Smooth muscle cell (in vitro differentiated cells): ENCODE data around the gene PRR29. TPM values are rescaled to one million over a fixed set of nuclear protein-coding genes. Genes with fewer than 3 reads are reported as not detected.
"Not testable (repeated sequence)": the region's sequence is repeated elsewhere in the genome, so short reads cannot be mapped to it uniquely, and the experiment has no call there.

Experiments used
- DNase-seq: peaks from one replicate; lab custom pipeline; 2025; ENCODE audit not compliant: unreplicated experiment; lab: John Stamatoyannopoulos, UW
- H2AFZ ChIP-seq: fragments of 200-600 bp; sonication (generic); 2 replicates; pipeline ENCODE4 v1.6.0; 2016; ENCODE audit warnings: antibody characterized with exemption, low read depth, mild to moderate bottlenecking
- H3F3A ChIP-seq: fragments of 200-600 bp; sonication (generic); 2 replicates; pipeline ENCODE4 v1.6.0; 2017; ENCODE audit warnings: antibody characterized with exemption, low read depth
- H3K27ac ChIP-seq: fragments of 200-600 bp; sonication (generic); 2 replicates; pipeline ENCODE4 v1.5.1; 2016; ENCODE audit warnings: low read depth, mild to moderate bottlenecking
- H3K27me3 ChIP-seq: fragments of 200-600 bp; sonication (generic); 2 replicates; pipeline ENCODE4 v1.6.1; 2016; ENCODE audit warnings: low read depth, mild to moderate bottlenecking
- H3K36me3 ChIP-seq: fragments of 200-600 bp; sonication (generic); 2 replicates; pipeline ENCODE4 v1.5.1; 2016; ENCODE audit warnings: low read depth
- H3K4me1 ChIP-seq: fragments of 200-600 bp; sonication (generic); 2 replicates; pipeline ENCODE4 v1.5.1; 2016; ENCODE audit warnings: low read depth
- H3K4me2 ChIP-seq: fragments of 200-600 bp; sonication (generic); 2 replicates; pipeline ENCODE4 v1.6.0; 2016; ENCODE audit warnings: mild to moderate bottlenecking
- H3K4me3 ChIP-seq: fragments of 200-600 bp; sonication (generic); 2 replicates; pipeline ENCODE4 v1.5.1; 2016; ENCODE audit warnings: mild to moderate bottlenecking
- H3K79me2 ChIP-seq: fragments of 200-600 bp; sonication (generic); 2 replicates; pipeline ENCODE4 v1.6.0; 2016; ENCODE audit warnings: low read depth, mild to moderate bottlenecking
- H3K9ac ChIP-seq: fragments of 200-600 bp; sonication (generic); 2 replicates; pipeline ENCODE4 v1.6.0; 2016; ENCODE audit warnings: low read depth
- H3K9me3 ChIP-seq: fragments of 200-600 bp; sonication (generic); replicated peaks from 2 replicates; pipeline ENCODE4 v1.5.1; 2016; ENCODE audit warnings: low read depth
- H4K20me1 ChIP-seq: fragments of 200-600 bp; sonication (generic); 2 replicates; pipeline ENCODE4 v1.6.0; 2016; ENCODE audit warnings: low read depth
- WGBS: methylation state at CpG from one replicate; pipeline ENCODE4 v1.1.7; 2016; ENCODE audit warnings: low lambda C conversion rate; 5-methylcytosine and 5-hydroxymethylcytosine counted together
- polyA plus RNA-seq: library from polyadenylated mRNA; unstranded; fragments of >200 nt; fragmentation: Nextera tagmentation; extraction: Ambion mirVana; gene quantifications from 2 replicates; pipeline ENCODE4 v1.2.1, GENCODE V29; 2016
- total RNA-seq: library from RNA; depleted of rRNA; stranded (reverse); fragments of >200 nt; gene quantifications from 2 replicates; pipeline ENCODE4 v1.2.3, GENCODE V29; 2014
- TF ChIP-seq, protein P1 (sequence below): fragments of 200-600 bp; sonication (generic); IDR thresholded peaks from 2 replicates; pipeline ENCODE4 v1.5.1; 2017; ENCODE audit warnings: borderline replicate concordance, mild to moderate bottlenecking, antibody characterized with exemption; ENCODE audit not compliant: insufficient read depth, poor library complexity, severe bottlenecking

Gene PRR29
- total and polyA plus RNA-seq, 2 experiments from 2014 or later: 0.58 TPM; not detected in 1

DNA sequence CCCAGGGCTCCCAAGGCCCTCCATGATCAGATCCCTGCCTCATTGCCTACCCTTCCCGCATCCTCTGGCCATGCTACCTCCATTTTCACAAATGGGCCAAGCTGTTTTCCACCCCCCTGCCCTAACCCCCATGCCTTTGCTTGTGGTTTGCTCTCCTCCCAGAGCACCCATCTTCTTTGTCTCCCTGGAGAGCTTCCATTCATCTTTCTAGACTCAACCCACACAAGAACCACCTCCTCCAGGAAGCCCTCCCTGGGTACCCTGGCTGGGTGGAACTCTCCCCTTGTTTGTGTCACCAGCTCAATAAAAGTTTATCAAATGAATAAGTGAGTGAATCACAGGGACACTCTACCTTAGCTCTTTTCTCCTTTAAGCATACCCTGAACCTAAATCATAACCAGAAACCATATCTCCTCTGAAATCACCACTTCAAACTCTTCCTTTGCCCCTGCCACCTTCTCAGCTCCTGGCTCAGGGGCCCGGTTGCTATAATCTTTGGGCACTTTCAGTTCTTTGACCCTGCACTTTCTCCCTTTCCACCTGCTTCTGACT is 22.5 kb upstream of the PRR29 start:
- H3K4me2 ChIP-seq: no peak overlapping the region
- no peak overlapping the region for H3K9ac ChIP-seq
- H3K4me3 ChIP-seq: no peak overlapping the region
- H4K20me1 ChIP-seq: no peaks in the 10 kb centered on the region
- H3K4me1 ChIP-seq: no peaks in the 10 kb centered on the region
- H3F3A ChIP-seq: no peaks in the 10 kb centered on the region
- H3K9me3 ChIP-seq: no peaks in the 10 kb centered on the region
- no peak overlapping the region for H3K27ac ChIP-seq
- peaks cover 4% of the 10 kb centered on the region for H3K27me3 ChIP-seq
- H2AFZ ChIP-seq: no peak overlapping the region
- 89% methylated on average over 2 of the region's 2 CpGs for WGBS
- no peaks in the 10 kb centered on the region for H3K79me2 ChIP-seq
- no peaks in the 10 kb centered on the region for H3K36me3 ChIP-seq
- DNase-seq: no peak
- TF ChIP-seq, protein P1, sequence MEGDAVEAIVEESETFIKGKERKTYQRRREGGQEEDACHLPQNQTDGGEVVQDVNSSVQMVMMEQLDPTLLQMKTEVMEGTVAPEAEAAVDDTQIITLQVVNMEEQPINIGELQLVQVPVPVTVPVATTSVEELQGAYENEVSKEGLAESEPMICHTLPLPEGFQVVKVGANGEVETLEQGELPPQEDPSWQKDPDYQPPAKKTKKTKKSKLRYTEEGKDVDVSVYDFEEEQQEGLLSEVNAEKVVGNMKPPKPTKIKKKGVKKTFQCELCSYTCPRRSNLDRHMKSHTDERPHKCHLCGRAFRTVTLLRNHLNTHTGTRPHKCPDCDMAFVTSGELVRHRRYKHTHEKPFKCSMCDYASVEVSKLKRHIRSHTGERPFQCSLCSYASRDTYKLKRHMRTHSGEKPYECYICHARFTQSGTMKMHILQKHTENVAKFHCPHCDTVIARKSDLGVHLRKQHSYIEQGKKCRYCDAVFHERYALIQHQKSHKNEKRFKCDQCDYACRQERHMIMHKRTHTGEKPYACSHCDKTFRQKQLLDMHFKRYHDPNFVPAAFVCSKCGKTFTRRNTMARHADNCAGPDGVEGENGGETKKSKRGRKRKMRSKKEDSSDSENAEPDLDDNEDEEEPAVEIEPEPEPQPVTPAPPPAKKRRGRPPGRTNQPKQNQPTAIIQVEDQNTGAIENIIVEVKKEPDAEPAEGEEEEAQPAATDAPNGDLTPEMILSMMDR: no peak

DNA sequence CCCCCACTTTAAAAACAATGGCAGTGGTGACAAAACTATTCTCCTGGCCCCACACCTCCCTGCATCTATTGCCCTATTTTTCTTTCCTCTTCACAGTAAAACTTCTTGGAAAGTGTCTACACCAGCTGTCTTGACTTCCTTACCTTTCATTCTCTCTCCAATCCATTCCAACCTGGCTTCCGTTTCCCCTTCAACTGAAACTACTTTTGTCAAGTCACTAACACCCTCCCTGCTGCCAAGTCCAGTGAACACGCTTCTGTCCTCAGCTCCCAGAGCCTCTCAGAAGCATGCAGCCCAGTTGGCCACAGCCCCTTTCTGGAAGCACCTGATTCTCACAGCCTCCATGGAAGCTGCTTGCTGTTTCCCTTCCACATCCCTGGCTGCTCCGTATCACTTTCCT is 21.4 kb upstream of the PRR29 start:
- DNase-seq: no peak
- TF ChIP-seq, protein P1: no peak
- WGBS: 86% methylated on average over 3 of the region's 3 CpGs
- H3K27me3 ChIP-seq: peaks cover 4% of the 10 kb centered on the region
- H3K4me2 ChIP-seq: no peak overlapping the region
- no peak overlapping the region for H3K27ac ChIP-seq
- H3K4me1 ChIP-seq: no peaks in the 10 kb centered on the region
- no peaks in the 10 kb centered on the region for H3F3A ChIP-seq
- no peak overlapping the region for H3K9ac ChIP-seq
- no peaks in the 10 kb centered on the region for H4K20me1 ChIP-seq
- no peaks in the 10 kb centered on the region for H3K9me3 ChIP-seq
- H2AFZ ChIP-seq: no peak overlapping the region
- H3K36me3 ChIP-seq: no peaks in the 10 kb centered on the region
- no peaks in the 10 kb centered on the region for H3K79me2 ChIP-seq
- H3K4me3 ChIP-seq: no peak overlapping the region

DNA sequence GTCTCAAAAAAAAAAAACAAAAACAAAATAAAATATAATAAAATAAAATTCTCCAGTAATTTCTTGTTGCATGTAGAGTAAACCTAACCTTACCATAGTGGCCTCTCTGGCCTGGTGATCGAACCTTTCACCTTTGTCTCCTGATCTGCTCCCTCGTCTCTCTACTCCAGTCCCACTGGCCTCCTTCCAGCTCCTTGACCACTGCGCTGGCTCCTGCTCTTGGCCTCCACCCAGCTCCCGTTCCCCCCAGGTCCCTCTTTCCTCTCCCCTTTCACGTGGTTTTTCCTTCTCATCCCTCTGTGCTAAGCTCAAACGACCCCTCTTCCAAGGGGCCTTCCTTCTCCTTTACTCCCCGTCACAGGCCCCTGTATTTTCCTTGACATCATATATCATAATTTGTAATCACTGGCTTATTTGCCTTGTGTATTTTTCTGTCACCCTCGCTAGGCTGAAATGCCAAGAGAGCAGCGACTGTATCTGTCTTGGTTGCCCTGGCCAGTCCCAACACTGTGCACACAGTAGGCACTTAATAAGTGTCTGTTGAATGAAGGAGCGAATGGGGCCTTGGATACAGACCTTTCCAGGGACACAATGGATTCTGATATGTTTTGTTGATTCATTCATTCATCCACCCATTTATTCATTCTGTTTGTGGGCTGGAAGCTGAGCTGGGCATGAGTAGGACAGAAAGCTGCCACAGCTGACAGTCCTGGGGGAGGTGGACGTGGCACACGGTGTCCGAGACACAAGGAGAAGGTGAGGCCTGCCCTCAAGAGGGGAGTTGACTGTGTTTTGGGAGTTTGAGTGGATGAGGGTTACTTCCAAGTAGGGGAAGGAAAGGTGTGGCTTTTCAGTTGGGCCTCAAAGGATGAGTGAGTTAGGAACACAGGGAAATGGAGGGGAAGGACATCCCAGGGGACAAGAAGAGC is 19.6 kb upstream of the PRR29 start:
- H3K27ac ChIP-seq: no peak overlapping the region
- no peaks in the 10 kb centered on the region for H4K20me1 ChIP-seq
- 91% methylated on average over 13 of the region's 13 CpGs for WGBS
- H3K4me3 ChIP-seq: no peak overlapping the region
- H3K4me2 ChIP-seq: no peak overlapping the region
- H2AFZ ChIP-seq: no peak overlapping the region
- TF ChIP-seq, protein P1: no peak
- H3K9me3 ChIP-seq: no peaks in the 10 kb centered on the region
- H3F3A ChIP-seq: no peaks in the 10 kb centered on the region
- peaks cover 4% of the 10 kb centered on the region for H3K27me3 ChIP-seq
- H3K36me3 ChIP-seq: no peaks in the 10 kb centered on the region
- H3K4me1 ChIP-seq: no peaks in the 10 kb centered on the region
- no peak for DNase-seq
- no peaks in the 10 kb centered on the region for H3K79me2 ChIP-seq
- H3K9ac ChIP-seq: no peak overlapping the region

DNA sequence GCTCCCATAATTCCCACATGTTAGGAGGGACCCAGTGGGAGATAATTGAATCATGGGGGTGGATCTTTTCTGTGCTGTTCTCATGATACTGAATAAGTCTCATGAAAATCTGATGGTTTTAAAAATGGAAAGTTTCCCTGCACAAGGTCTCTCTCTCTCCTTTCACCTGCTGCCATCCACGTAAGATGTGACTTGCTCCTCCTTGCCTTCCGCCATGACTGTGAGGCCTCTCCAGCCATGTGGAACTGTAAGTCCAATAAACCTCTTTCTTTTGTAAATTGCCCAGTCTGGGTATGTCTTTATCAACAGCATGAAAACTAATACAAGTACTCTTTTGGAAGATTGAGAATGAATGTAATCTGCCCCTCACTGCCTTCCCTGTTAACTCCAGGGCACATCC is 15.5 kb upstream of the PRR29 start:
- not testable (repeated sequence) for H4K20me1 ChIP-seq, H3K4me3 ChIP-seq, H3K4me1 ChIP-seq, H3K9me3 ChIP-seq, DNase-seq, H3K79me2 ChIP-seq, H3K9ac ChIP-seq, H3K36me3 ChIP-seq, H3K4me2 ChIP-seq, H2AFZ ChIP-seq, H3F3A ChIP-seq, H3K27me3 ChIP-seq, H3K27ac ChIP-seq
- WGBS: 98% methylated on average over 2 of the region's 2 CpGs
